ENCODE measurements around the gene FAM177B.
"Not testable (repeated sequence)": the region's sequence is repeated elsewhere in the genome, so short reads cannot be mapped to it uniquely, and the experiment has no call there.

DNA sequence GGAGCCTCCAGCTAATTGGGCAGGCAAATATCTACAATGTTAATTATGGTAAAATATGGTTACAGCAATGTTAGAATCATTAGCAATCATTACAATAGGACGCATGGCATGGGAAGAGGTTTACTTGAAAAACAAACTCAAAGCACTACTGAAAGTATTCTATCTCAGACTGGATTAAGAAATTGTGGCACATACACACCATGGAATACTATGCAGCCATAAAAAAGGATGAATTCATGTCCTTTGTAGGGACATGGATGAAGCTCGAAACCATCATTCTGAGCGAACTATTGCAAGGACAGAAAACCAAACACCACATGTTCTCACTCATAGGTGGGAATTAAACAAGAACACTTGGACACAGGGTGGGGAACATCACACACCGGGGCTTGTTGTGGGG lies 25.2 kb downstream of the FAM177B start:
- TF ChIP-seq EZH2 (IDR thresholded peaks at IDR 0.05; ENCODE audit: insufficient read depth, poor library complexity, severe bottlenecking); EZH2phosphoT487 (IDR thresholded peaks at IDR 0.05; ENCODE audit: insufficient read depth, low read depth): not testable (repeated sequence)
